DND-41 (cell line): Measurements from ENCODE around the gene CCL2.

Experiments
- ATAC-seq: fragments of 200-7000 bp; cut with Tn5 transposase; 3 replicates; pipeline ENCODE4 v1.9.1; 2021; ENCODE audit warnings: low read depth; ENCODE audit not compliant: insufficient read depth
- DNase-seq: peaks from one replicate; pipeline ENCODE4 v3.0.0-alpha.2; 2020
- H2AFZ ChIP-seq: 2 replicates; pipeline ENCODE4 v1.6.0; 2012; ENCODE audit warnings: low read depth, low read length
- H3K27ac ChIP-seq: 2 replicates; pipeline ENCODE4 v1.5.1; 2012; ENCODE audit warnings: low read length, inconsistent platforms
- H3K27me3 ChIP-seq: fragments of 200-600 bp; sonication (generic); 2 replicates; pipeline ENCODE4 v1.6.0; 2012; ENCODE audit warnings: low read length, mild to moderate bottlenecking, inconsistent platforms; ENCODE audit not compliant: insufficient read depth, poor library complexity
- H3K36me3 ChIP-seq: 2 replicates; pipeline ENCODE4 v1.5.1; 2012; ENCODE audit warnings: low read length, inconsistent platforms; ENCODE audit not compliant: insufficient read depth
- H3K4me1 ChIP-seq: 2 replicates; pipeline ENCODE4 v1.5.1; 2012; ENCODE audit warnings: mild to moderate bottlenecking, low read length; ENCODE audit not compliant: insufficient read depth
- H3K4me2 ChIP-seq: 2 replicates; pipeline ENCODE4 v1.6.0; 2012; ENCODE audit warnings: mild to moderate bottlenecking, moderate library complexity, low read length, inconsistent platforms; ENCODE audit not compliant: insufficient read depth
- H3K4me3 ChIP-seq, 2 experiments: fragments of 200-600 bp in 1 of 2; shearing (Covaris generic) in 1 of 2; 2 replicates each; pipeline ENCODE4 v1.5.1; 2012 to 2016; ENCODE audit warnings: inconsistent platforms in 2 of 2, low read length in 2 of 2, mild to moderate bottlenecking in 2 of 2, low read depth in 1 of 2, moderate library complexity in 1 of 2
- H3K79me2 ChIP-seq: 2 replicates; pipeline ENCODE4 v1.6.0; 2012; ENCODE audit warnings: low read length, inconsistent platforms; ENCODE audit not compliant: insufficient read depth
- H3K9ac ChIP-seq: 2 replicates; pipeline ENCODE4 v1.6.0; 2012; ENCODE audit warnings: low read depth, mild to moderate bottlenecking, inconsistent platforms, low read length, moderate library complexity
- H3K9me3 ChIP-seq: 2 replicates; pipeline ENCODE4 v1.5.1; 2012; ENCODE audit warnings: low read length, moderate library complexity, mild to moderate bottlenecking, inconsistent platforms; ENCODE audit not compliant: insufficient read depth, severe bottlenecking
- H4K20me1 ChIP-seq: 2 replicates; pipeline ENCODE4 v1.6.0; 2012; ENCODE audit warnings: low read length; ENCODE audit not compliant: insufficient read depth
- CTCF ChIP-seq: IDR thresholded peaks from 2 replicates; pipeline ENCODE4 v1.5.1; 2012; ENCODE audit warnings: borderline replicate concordance, low read length, moderate library complexity, mild to moderate bottlenecking; ENCODE audit not compliant: poor library complexity, severe bottlenecking; ENCODE audit errors: extremely low read depth
- EZH2 ChIP-seq: IDR thresholded peaks from 3 replicates; pipeline ENCODE4 v1.6.1; 2012; ENCODE audit warnings: borderline replicate concordance, low read depth, mild to moderate bottlenecking, moderate library complexity, low read length, inconsistent platforms; ENCODE audit not compliant: severe bottlenecking

The CCL2 gene

GRCh38 chr17:34207572-34207971, 47.5 kb upstream of the CCL2 start:
- H2AFZ ChIP-seq: no peak overlapping the region

GRCh38 chr17:34218748-34219147, 36.3 kb upstream of the CCL2 start:
- H3K36me3 ChIP-seq: no peaks in the 10 kb centered on the region
- no peak overlapping the region for H3K4me2 ChIP-seq
- H3K4me1 ChIP-seq: peaks cover 10% of the 10 kb centered on the region; the same call in 1 of the 2 replicates
- H3K4me3 ChIP-seq: no peak overlapping the region
- H3K9ac ChIP-seq: no peak overlapping the region
- TF ChIP-seq EZH2: no peak
- no peak for TF ChIP-seq CTCF
- no peaks in the 10 kb centered on the region for H3K9me3 ChIP-seq
- no peak for DNase-seq
- H3K79me2 ChIP-seq: no peaks in the 10 kb centered on the region
- no peak overlapping the region for H3K27ac ChIP-seq
- no peaks in the 10 kb centered on the region for H4K20me1 ChIP-seq
- no peak for ATAC-seq
- peaks cover 6% of the 10 kb centered on the region for H3K27me3 ChIP-seq
- no peak overlapping the region for H2AFZ ChIP-seq

More at GRCh38 chr17:34207572-34207971, 47.5 kb upstream of the CCL2 start:
- no peaks in the 10 kb centered on the region for H3K79me2 ChIP-seq
- H3K27ac ChIP-seq: no peak overlapping the region
- no peak overlapping the region for H3K4me2 ChIP-seq
- no peaks in the 10 kb centered on the region for H3K4me1 ChIP-seq
- no peaks in the 10 kb centered on the region for H4K20me1 ChIP-seq
- no peak overlapping the region for H3K9ac ChIP-seq
- no peak for TF ChIP-seq EZH2
- no peak for TF ChIP-seq CTCF
- H3K4me3 ChIP-seq: no peak overlapping the region
- H3K36me3 ChIP-seq: no peaks in the 10 kb centered on the region
- no peak for ATAC-seq
- H3K27me3 ChIP-seq: no peaks in the 10 kb centered on the region
- H3K9me3 ChIP-seq: no peaks in the 10 kb centered on the region
- DNase-seq: no peak

GRCh38 chr17:34219405-34219804, 35.7 kb upstream of the CCL2 start:
- H3K4me2 ChIP-seq: no peak overlapping the region
- H3K36me3 ChIP-seq: no peaks in the 10 kb centered on the region
- H3K9me3 ChIP-seq: no peaks in the 10 kb centered on the region
- H2AFZ ChIP-seq: no peak overlapping the region
- H3K9ac ChIP-seq: no peak overlapping the region
- no peaks in the 10 kb centered on the region for H4K20me1 ChIP-seq
- peaks cover 6% of the 10 kb centered on the region for H3K27me3 ChIP-seq
- H3K79me2 ChIP-seq: no peaks in the 10 kb centered on the region
- H3K27ac ChIP-seq: no peak overlapping the region
- no peak for TF ChIP-seq CTCF
- TF ChIP-seq EZH2: no peak
- H3K4me3 ChIP-seq: no peak overlapping the region
- H3K4me1 ChIP-seq: peaks cover 10% of the 10 kb centered on the region; the same call in 1 of the 2 replicates
- DNase-seq (no peak), ATAC-seq (no peak)

- Histone ChIP-seq H3K4me1 (peaks cover 10% of the 10 kb centered on the region; the same call in 1 of the 2 replicates), H3K9ac (no peak overlapping the region), H4K20me1 (no peaks in the 10 kb centered on the region), H3K36me3 (no peaks in the 10 kb centered on the region), H3K4me2 (no peak overlapping the region), H3K27ac (no peak overlapping the region), H3K9me3 (no peaks in the 10 kb centered on the region), H3K79me2 (no peaks in the 10 kb centered on the region), H3K27me3 (peaks cover 6% of the 10 kb centered on the region), H2AFZ (no peak overlapping the region), H3K4me3 (no peak overlapping the region)
- no peak for ATAC-seq
- no peak for DNase-seq
- TF ChIP-seq CTCF (no peak), EZH2 (no peak)
Observed at GRCh38 chr17:34220045-34220751, 34.9 kb upstream of the CCL2 start.
